CD4-positive, alpha-beta T cell treated with Interleukin-15 for 1 hour (primary cell): ENCODE data around the gene MEIS3.
A peak's percentile ranks its signal among the peaks of the same experiment; 100 is the strongest.
"Not testable (repeated sequence)": the region's sequence is repeated elsewhere in the genome, so short reads cannot be mapped to it uniquely, and the experiment has no call there.

Experiments
- DNase-seq: peaks from one replicate; pipeline ENCODE4 v3.0.0-alpha.2; 2020

Gene MEIS3

GRCh38 chr19:47381121-47381520, 38.2 kb downstream of the MEIS3 start:
- no peak for DNase-seq

- DNase-seq, result no peak
Observed at GRCh38 chr19:47380559-47380958, 38.8 kb downstream of the MEIS3 start.

- no peak for DNase-seq
Observed at GRCh38 chr19:47379381-47379938, 39.9 kb downstream of the MEIS3 start.

GRCh38 chr19:47378246-47378645, 41.1 kb downstream of the MEIS3 start:
- no peak for DNase-seq

- DNase-seq, result no peak
Observed at GRCh38 chr19:47377801-47378200, 41.5 kb downstream of the MEIS3 start.

- no peak for DNase-seq
Observed at GRCh38 chr19:47377208-47377701, 42.1 kb downstream of the MEIS3 start.

- DNase-seq, result peak; percentile 50
Observed at GRCh38 chr19:47376589-47377144, 42.7 kb downstream of the MEIS3 start.

- no peak for DNase-seq
Observed at GRCh38 chr19:47375694-47376588, 43.4 kb downstream of the MEIS3 start.

GRCh38 chr19:47374876-47375693, 44.2 kb downstream of the MEIS3 start:
- DNase-seq, result no peak

GRCh38 chr19:47373246-47374240, 45.8 kb downstream of the MEIS3 start:
- no peak for DNase-seq

- no peak for DNase-seq
Observed at GRCh38 chr19:47372603-47373002, 46.7 kb downstream of the MEIS3 start.

- peak; percentile 42 for DNase-seq
Observed at GRCh38 chr19:47371261-47371660, 48.1 kb downstream of the MEIS3 start.

GRCh38 chr19:47370045-47370611, 49.2 kb downstream of the MEIS3 start:
- peak; percentile 82 for DNase-seq

- DNase-seq, result not testable (repeated sequence)
Observed at GRCh38 chr19:47365455-47365854, 53.9 kb downstream of the MEIS3 start.

GRCh38 chr19:47363758-47364531, 55.4 kb downstream of the MEIS3 start:
- DNase-seq, result no peak

GRCh38 chr19:47362321-47362720, 57.0 kb downstream of the MEIS3 start:
- DNase-seq, result no peak

GRCh38 chr19:47358936-47359335, 60.4 kb downstream of the MEIS3 start:
- DNase-seq, result no peak

- DNase-seq, result no peak
Observed at GRCh38 chr19:47357788-47358680, 61.3 kb downstream of the MEIS3 start.

- no peak for DNase-seq
Observed at GRCh38 chr19:47356900-47357299, 62.4 kb downstream of the MEIS3 start.
